Hematopoietic multipotent progenitor cell (in vitro differentiated cells): ENCODE results near the gene APOBEC3A. TPM values are rescaled to one million over a fixed set of nuclear protein-coding genes. Genes with fewer than 3 reads are reported as not detected.

Source experiments
- DNase-seq, 3 donors: peaks; one replicate each; pipeline ENCODE4 v3.0.0-alpha.2; 2011 to 2015; ENCODE audit warnings: low read depth in 2 of 3, low spot score in 2 of 3
- total RNA-seq: library from RNA; depleted of rRNA; stranded (reverse); fragments of >200 nt; gene quantifications from one replicate; pipeline ENCODE4 v1.2.3, GENCODE V29; 2012

APOBEC3A gene
- total RNA-seq, result 1.9 TPM

DNA sequence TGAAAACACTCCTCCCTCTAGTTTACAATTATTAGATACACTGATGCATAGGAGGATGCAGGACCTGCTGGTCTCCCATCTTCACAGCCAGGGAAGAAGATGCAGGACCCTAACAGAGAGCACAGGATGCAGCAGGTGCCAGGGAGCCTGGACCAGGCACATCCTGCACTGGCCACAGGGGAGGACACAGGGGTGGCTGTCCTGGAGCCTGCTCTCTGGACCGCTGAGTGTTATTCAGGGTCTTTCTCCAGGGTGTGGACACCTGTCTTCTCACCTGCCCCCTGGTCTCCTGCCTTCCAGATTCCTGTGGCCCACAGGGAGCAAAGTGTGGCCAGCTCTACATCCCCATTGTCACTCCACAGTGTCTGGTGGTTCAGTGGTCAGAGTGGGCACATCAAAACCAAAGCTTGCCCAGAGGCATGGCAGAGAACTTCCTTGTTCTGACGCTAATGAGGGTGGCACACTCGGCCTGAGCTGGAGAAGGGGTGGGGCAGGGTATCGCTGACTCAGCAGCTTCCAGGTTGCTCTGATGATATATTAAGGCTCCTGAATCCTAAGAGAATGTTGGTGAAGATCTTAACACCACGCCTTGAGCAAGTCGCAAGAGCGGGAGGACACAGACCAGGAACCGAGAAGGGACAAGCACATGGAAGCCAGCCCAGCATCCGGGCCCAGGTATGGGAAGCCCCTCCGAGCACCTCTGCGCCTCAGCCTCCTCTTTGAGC, at the start of gene APOBEC3A:
Gene APOBEC3A (plus strand): TSS at position 564 of the 725 bp plus-strand sequence. CDS start 83 bp downstream, at position 647.
- peak in 1 of 3 donors; percentile 60 for DNase-seq

- DNase-seq, result no peak
Observed at GRCh38 chr22:38907767-38908166, 49.6 kb upstream of the APOBEC3A start.

DNA sequence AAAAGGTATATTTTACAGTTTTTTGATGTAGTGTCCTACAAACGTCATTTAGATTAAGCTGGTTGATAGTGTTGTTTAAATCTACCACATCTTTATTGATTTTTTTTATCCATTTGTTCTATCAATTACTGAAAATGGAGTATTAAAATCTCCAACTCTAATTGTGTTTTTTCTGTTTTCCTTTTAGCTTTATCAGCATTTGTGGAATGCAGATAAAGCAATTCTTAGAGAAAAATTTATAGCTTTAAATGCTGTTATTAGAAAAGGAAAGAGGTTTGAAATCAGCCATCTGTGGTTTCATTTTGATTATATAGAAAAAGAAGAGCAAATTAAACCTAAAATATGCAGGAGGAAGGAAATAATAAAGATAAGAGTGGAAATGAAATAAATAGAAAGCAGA, 46.0 kb upstream of the APOBEC3A start:
- DNase-seq, result no peak

GRCh38 chr22:38919631-38920190, 37.7 kb upstream of the APOBEC3A start:
- DNase-seq, result no peak

- DNase-seq, result no peak
Observed at GRCh38 chr22:38921120-38921519, 36.3 kb upstream of the APOBEC3A start.

GRCh38 chr22:38921806-38922205, 35.6 kb upstream of the APOBEC3A start:
- DNase-seq, result no peak

DNA sequence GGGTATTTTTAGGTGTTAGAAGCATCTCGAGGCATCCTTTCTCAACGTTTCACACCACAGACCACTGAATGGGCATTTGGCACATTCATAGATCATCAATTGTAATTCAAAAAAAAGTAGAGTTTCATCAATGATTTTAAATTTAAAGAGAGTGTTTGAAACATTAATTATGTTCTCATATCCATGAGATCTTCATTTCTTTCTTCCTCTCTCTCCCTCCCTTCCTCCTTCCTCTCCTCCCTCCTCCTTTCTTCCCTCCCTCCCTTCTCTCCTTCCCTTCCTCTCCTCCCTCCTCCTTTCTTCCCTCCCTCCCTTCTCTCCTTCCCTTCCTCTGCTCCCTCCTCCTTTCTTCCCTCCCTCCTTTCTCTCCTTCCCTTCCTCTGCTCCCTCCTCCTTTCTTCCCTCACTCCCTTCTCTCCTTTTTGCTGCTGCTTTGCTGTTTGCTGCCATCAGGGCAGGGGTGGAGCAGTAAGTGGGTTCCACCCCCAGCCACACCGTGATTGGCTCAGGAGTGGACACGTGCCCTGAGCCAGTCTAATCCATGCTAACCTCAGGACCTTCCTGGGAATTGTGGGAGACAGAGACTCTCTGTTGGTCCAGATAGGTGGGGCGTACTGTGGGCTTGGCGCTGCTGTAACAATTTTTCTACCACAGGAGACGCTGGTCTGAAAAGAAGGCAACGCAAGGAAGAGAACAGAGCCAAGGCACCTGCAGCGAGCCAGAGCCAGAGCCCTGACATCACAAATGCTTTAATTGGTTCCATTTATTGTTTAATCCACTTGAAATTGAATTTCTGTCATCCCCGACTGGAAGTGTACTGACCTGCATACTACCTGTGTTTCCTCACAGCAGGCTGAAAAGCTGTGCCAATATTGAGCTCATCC, 33.7 kb upstream of the APOBEC3A start:
- DNase-seq, result no peak

GRCh38 chr22:38924347-38924952, 33.0 kb upstream of the APOBEC3A start:
- DNase-seq, result peak in 2 of 3 donors; percentile 26 to 48

GRCh38 chr22:38925571-38926041, 31.8 kb upstream of the APOBEC3A start:
- no peak for DNase-seq

DNA sequence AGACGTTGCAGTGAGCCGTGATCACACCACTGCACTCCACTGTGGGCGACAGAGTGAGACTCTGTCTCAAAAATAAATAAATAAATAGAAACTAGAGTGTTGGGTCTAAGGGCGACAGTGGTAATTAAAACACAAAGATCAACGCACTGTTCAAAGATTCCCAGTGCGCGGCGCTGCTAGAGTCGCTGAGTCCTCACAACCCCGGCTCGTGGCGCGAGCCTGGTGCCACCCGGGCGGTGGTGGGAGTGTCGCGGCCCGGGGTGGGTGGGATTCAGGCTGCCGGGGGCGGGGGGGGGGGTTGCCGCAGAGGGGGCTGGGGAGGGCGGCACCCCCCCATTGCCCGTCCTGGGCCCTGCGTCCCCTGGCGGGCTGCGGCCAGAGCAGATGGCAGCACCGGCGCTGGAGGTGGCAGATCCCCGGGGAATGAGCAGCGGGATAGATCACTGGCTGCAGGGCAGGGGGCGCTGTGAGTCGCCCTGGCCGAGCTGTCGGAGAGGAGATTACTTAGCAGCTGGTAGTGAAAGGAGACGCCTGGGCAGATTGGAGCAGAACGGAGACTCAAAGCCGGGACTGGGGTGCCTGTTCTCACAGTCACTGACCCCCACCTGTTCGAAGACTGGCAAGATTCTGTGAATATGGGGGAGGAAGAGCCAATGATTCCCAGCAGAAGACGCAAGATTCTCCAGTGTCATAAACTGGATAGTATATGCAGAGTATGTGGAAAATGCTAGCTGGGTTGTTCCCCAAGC, 30.2 kb upstream of the APOBEC3A start:
- DNase-seq, result peak in 2 of 3 donors; percentile 63 to 66

- no peak for DNase-seq
Observed at GRCh38 chr22:38930512-38930911, 26.9 kb upstream of the APOBEC3A start.

GRCh38 chr22:38935023-38935422, 22.4 kb upstream of the APOBEC3A start:
- no peak for DNase-seq

DNA sequence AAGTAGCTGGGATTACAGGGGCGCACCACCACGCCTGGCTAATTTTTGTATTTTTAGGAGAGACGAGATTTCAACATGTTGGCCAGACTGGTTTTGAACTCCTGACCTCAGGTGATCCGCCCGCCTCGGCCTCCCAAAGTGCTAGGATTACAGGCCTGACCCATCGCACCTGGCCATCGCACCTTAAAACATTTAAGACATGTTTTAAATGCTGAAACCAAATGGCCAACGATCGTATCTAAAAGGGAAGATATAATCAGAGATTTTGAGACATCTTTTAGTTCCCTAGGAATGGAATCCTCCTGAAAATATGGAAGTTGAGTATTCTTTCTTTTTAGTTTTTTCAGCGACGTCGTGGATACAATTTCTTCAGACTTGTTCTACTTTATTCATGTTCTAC, 21.8 kb upstream of the APOBEC3A start:
- no peak for DNase-seq

DNA sequence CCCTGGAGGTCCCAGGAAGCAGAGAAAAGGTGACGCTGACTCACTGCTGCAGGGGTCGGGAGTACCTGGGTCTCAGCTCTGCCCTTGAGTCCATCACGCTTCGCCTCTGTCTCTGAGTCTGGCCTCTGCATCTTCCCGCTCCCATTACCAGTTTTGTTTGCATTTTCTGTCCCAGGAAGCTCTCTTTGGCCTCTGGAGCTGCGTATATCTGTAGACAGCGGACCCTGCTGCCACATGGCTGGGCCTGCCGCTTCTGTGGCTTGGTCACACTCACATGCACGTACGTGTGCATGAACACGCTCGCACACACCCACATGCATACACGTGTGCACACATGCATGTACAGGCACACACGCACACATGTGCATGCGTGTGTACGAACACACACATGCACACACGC, 20.8 kb upstream of the APOBEC3A start:
- DNase-seq, result no peak

GRCh38 chr22:38937036-38937435, 20.4 kb upstream of the APOBEC3A start:
- no peak for DNase-seq

GRCh38 chr22:38937541-38937940, 19.9 kb upstream of the APOBEC3A start:
- no peak for DNase-seq

GRCh38 chr22:38938221-38938620, 19.2 kb upstream of the APOBEC3A start:
- DNase-seq, result no peak

DNA sequence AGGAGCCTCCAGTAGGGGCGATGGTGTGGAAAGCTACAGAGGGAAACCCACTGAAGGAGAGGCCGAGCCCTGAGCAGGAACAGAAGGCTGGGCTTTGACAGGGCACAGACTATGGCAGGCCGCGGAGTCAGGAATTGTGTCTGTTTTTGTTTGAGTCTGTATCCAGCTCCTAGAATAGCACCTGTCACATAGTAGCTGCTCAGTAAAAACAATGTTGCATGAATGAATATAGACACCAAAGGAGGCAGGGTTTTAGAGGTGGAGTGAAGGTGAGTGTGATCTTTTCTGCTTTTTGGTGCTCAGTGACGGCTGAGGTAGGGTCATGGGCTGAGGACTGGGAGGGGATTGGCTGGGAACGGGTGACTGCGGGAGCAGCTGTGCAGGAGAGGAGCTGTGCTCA, 18.5 kb upstream of the APOBEC3A start:
- DNase-seq, result no peak

GRCh38 chr22:38940811-38941384, 16.5 kb upstream of the APOBEC3A start:
- no peak for DNase-seq

DNA sequence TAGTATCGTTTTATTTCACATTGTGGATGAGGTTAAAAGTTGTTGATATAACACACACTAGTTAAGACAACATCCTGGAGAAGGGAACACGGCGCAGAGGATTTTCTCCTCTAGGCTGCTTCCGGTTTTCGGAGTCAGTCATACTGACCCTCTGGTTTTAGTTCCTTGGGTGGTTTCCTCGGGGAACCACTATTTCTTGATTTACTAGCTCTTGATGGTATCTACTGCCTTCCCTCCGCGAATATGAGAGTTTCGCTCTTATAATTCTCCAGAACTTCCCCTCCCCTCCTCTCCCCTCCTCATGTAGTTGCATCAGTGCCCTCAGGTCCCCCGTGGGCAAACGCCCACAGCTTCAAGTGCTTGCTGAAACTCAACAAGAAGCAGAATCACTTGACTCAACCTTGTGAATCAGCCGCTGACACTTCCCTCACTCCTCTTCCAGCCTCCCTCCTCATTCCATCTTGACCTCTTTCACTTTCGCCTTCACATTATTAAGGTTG, 15.9 kb upstream of the APOBEC3A start:
- peak in 2 of 3 donors; percentile 76 for DNase-seq
